HG02981 (cell line): Measurements from ENCODE around the gene ROPN1B.

Experiments
- ATAC-seq: cut with Tn5 transposase; IDR thresholded peaks from one replicate; pipeline ENCODE4 v1.9.1; 2021; ENCODE audit warnings: mild to moderate bottlenecking, moderate library complexity; ENCODE audit not compliant: unreplicated experiment

Gene ROPN1B

DNA sequence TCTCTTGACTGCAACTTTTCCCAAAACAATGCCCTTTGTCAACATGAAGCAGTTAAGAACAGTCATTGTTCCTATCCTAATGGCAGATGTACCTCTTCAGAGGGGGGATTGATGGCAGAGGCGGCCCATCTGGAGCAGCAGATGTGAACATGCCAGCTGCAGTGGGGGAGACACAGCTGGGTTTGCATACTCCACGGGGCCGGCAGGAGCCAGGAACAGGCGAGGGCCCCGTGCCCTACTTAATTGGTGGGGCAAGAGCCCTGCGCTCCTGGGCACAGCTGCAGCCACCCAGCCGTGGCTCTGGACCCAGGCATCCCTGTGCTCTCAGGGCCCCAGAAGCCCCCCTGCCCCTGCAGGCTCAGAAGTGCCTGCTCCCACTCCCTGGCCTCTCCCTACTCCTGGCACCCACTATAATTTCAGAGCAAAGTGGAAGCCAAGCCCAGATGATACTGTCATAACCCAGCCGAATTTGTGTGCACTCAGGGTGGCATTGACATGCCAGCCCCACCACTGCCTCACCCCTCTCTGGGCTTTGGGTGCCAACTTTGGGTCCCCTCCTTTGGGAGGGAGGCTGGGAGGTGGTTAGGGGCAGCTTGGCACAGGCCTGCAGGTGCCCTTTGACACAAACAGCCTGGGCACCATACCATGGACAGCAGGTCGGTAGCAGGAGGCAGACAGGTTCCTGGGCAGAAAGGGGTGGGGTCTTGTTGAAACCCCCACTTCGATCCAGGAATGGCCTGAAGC lies 34.6 kb downstream of the ROPN1B start:
- no peak for ATAC-seq

GRCh38 chr3:126004217-126004616 lies 35.2 kb downstream of the ROPN1B start:
- no peak for ATAC-seq

- ATAC-seq: no peak
Measured at GRCh38 chr3:126004692-126005091, 35.7 kb downstream of the ROPN1B start.

- ATAC-seq: no peak
Measured at GRCh38 chr3:126005951-126006350, 37.0 kb downstream of the ROPN1B start.

- ATAC-seq: no peak
Measured at GRCh38 chr3:126008219-126008618, 39.2 kb downstream of the ROPN1B start.

DNA sequence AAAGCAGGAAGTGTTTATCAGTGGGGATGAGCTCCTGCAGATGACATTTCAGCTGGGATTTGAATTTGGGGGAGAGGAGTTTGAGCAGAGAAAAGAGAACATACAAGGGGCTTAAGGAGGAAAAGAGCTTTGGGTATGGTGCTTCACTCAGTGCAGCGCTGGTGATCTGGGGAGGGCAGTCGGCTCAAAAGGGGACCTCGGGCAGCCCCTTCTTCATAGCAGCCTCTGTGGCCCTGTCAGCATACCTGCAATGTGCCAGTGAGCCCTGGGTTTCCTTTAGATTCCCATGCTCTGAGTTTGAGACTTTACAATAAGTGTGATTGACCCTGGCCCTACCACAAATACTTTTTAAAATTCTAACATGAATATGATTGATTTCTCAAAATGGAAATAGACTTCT lies 40.2 kb downstream of the ROPN1B start:
- no peak for ATAC-seq

GRCh38 chr3:126013751-126014156 lies 44.8 kb downstream of the ROPN1B start:
- ATAC-seq: no peak

GRCh38 chr3:126014252-126014651 lies 45.3 kb downstream of the ROPN1B start:
- no peak for ATAC-seq

GRCh38 chr3:126015075-126015474 lies 46.1 kb downstream of the ROPN1B start:
- ATAC-seq: no peak

DNA sequence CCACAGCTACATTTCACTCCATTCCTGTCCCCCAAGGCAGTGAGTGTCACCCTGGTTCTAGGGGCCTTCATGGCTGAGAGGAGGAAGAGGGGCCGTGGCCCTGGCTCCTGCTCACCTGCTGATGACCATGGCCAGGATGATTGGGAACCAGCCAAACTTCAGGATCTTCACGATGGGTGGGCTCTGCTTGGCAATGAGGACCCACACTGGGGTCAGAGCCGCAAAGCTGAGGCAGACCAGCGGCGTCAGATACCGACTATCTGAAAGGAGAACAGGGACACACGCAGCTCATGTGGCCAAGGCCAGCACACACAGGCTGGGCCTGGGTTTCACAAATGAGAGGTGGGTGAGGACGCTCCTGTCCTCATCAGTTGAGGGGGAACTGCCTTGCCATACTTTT lies 47.6 kb downstream of the ROPN1B start:
- ATAC-seq: no peak

DNA sequence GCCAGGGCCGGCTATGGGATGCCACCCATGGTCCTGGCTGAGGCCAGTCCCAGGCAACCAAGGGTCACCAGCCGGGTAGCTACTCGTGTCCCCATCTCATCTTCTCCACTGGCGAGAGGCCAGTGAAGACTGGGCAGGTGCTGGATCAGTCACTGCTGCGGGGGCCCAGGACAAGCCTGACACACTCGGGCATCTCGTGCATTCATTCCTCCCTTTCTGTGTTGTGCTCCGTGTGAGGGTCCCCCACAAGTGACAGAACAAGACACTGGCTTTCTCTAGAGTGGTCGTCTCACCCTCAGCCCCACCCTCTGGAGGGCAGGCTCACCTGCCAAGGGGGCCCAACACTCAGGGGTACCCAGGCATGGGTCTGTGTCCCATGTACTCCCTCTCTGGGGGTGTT lies 48.4 kb downstream of the ROPN1B start:
- no peak for ATAC-seq

DNA sequence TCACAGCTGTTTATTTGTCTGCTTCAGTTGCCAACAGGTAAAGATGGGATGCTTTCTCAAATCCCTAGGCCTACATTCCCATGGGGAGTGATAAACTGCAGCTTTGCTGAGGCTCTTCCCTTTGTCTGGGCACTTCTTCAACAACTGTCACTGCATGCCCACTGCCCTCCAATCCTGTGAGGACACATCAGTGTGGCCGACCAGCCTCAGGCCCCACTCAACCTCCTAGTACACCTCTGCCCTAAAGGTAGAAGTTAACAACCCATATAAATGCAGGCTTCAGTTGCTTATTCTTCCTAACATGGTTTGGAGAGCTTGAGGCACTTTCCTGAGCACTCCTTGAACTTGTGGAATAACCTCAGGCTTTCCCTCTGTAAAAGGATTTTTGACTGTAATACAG lies 49.6 kb downstream of the ROPN1B start:
- no peak for ATAC-seq

GRCh38 chr3:126018995-126019394 lies 50.0 kb downstream of the ROPN1B start:
- no peak for ATAC-seq

- no peak for ATAC-seq
Measured at GRCh38 chr3:126019683-126020082, 50.7 kb downstream of the ROPN1B start.

DNA sequence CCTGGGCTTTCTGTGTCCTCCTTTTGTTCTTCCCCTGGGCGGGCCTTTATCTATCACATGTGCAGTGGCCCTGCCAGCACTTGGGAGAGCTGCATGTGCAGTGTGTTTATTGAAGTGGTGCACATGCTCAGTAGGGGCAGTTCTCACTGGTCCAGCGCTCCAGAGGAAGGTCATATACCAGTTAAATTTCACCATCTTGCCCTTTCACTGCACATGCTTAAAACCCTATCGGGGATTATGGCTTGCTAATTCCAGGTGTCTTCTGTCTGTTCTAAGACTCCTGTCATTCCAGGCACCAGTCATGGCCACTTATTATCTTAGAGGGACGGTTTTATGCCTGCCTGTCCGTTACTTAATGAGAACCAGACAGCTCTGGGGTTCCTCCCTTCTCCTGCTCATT lies 52.2 kb downstream of the ROPN1B start:
- ATAC-seq: no peak

DNA sequence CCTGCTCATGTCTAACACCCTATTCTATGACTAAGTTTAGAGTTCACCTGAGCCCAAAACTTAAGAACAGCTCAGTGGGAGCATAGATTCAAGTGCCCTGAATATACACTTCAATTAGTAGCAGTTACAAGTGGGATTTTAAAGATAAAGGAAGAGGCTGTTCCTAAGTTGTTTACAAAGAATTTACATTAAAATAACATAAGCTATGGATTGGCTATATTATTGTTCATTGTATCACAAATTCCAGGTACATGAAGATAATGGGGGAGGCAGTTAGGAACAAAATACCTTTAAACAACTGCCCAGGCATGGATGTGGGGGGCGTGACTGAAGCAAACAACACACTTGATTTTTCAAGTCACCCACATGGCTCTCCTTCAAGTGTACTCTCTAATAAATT lies 52.7 kb downstream of the ROPN1B start:
- no peak for ATAC-seq

DNA sequence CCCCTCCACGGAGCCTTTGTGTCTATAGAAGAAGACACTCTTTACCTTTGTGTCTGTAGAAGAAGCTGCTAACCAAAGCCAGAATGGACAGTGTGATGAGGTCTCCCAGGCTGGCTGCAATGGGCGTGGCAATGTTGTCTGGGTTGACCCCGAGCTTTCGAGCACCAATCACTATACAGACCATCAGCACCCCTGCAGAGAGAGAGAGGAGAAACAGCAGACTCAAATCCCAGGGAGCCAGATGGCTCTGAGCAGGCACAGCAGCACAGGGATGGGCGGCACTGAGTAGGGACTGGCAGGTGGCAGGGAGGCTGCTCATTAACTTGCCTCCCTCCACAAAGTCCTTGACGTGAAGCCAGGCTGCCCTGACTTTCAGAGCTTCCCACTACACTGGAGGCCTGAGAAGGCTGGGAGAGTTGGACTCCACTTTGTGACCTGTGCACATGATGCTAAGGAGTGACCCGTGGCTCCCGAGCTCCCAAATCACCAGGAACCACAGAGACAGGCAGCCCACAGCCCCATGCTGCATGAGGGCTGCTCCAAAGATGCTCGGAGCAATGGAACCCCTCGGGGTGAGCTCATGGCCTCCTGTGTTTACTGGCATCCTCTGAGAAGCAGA lies 53.9 kb downstream of the ROPN1B start:
- ATAC-seq: no peak

GRCh38 chr3:126023390-126023789 lies 54.4 kb downstream of the ROPN1B start:
- ATAC-seq: no peak

DNA sequence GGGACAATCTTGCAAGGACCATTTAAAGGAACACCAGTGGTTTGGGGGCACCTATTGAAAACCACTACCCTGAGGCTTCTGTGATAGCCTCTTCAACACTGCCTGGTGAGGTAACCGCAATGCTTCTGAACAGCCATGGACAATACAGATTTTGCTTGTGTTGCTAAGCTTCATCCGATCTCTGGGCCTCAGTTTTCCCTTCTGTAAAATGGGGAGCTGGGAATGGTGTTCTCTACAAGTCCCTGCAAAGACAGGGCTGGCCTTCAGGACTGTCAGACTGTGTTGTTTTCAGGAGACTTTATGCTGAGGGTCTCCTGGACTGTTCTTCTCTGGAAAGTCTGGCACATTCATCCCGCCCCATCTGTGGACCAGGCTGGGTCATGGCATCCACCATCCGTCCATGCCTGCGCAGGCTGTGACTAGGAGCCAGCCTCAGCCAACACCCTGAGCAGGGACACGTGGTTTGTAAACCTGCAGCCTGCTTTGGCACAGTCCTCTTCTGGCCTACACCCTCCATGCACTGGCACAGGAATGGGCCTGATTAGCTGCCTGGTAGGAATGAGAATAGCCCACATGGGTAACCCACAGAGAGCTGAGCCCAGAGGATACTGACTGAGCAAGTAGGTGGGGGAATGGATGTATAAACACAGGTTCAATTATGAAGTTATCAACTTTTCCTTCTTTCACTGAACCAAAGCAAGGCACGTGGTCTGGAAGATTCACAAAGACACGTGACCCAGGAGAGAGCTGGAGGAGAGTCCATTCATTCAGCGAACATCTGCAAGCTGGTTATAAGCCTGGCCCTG lies 55.3 kb downstream of the ROPN1B start:
- ATAC-seq: no peak

- ATAC-seq: no peak
Measured at GRCh38 chr3:126025116-126025729, 56.2 kb downstream of the ROPN1B start.

GRCh38 chr3:126025862-126026261 lies 56.9 kb downstream of the ROPN1B start:
- no peak for ATAC-seq
